ENCODE measurements around the gene KDM6A. TPM values are rescaled to one million over a fixed set of nuclear protein-coding genes. Genes with fewer than 3 reads are reported as not detected.
A peak's percentile ranks its signal among the peaks of the same experiment; 100 is the strongest.

KDM6A gene
- total RNA-seq, 6 experiments from 2014 or later = 7.1 to 20.9 (median 15.7) TPM

- H3K4me3 ChIP-seq = peak overlapping the region in 2 of 3 donors; percentile 17 to 34
- DNase-seq = no peak
- intact Hi-C loops (cut with DNase I) = no loop called here
- 8% methylated on average over 8 of the region's 8 CpGs for WGBS (ENCODE audit: insufficient coverage, low coverage, low lambda C conversion rate, missing lambda C conversion rate)
- H3K9me3 ChIP-seq = no peaks in the 10 kb centered on the region
- peak overlapping the region; percentile 79 to 88 (median 79) for H3K27ac ChIP-seq
- TF ChIP-seq POLR2A (IDR thresholded peaks at IDR 0.05) (no peak), CTCF (IDR thresholded peaks at IDR 0.05) (no peak)
- H3K27me3 ChIP-seq = no peaks in the 10 kb centered on the region
- peak; percentile 87 to 94 (median 92) for ATAC-seq
- H3K36me3 ChIP-seq = no peaks in the 10 kb centered on the region
- peaks cover 3 to 58% (median 18%) of the 10 kb centered on the region in 4 donors for H3K4me1 ChIP-seq
These were observed 42.4 kb downstream of the KDM6A start for GRCh38 chrX:44915361-44915868.

- intact Hi-C loops (cut with DNase I) = no loop called here
- no peak overlapping the region for H3K27ac ChIP-seq
- peaks cover 3 to 53% (median 8%) of the 10 kb centered on the region in 4 donors for H3K4me1 ChIP-seq
- no peak for ATAC-seq
- H3K36me3 ChIP-seq = no peaks in the 10 kb centered on the region
- TF ChIP-seq POLR2A (IDR thresholded peaks at IDR 0.05) (no peak), CTCF (IDR thresholded peaks at IDR 0.05) (no peak)
- no peak for DNase-seq
- no peaks in the 10 kb centered on the region for H3K27me3 ChIP-seq
- H3K9me3 ChIP-seq = no peaks in the 10 kb centered on the region
- WGBS (ENCODE audit: insufficient coverage, low coverage, low lambda C conversion rate, missing lambda C conversion rate) = 47% methylated on average over 1 of the region's 1 CpG
- H3K4me3 ChIP-seq = no peak overlapping the region
These were observed 45.7 kb downstream of the KDM6A start for GRCh38 chrX:44918722-44919121.

- peaks cover 0 to 34% (median 4%) of the 10 kb centered on the region in 4 donors for H3K4me1 ChIP-seq
- intact Hi-C loops (cut with DNase I) = no loop called here
- H3K27ac ChIP-seq = no peak overlapping the region
- WGBS (ENCODE audit: insufficient coverage, low coverage, low lambda C conversion rate, missing lambda C conversion rate) = 70% methylated on average over 4 of the region's 4 CpGs
- no peak for ATAC-seq
- no peaks in the 10 kb centered on the region for H3K9me3 ChIP-seq
- no peaks in the 10 kb centered on the region for H3K27me3 ChIP-seq
- no peaks in the 10 kb centered on the region for H3K36me3 ChIP-seq
- DNase-seq = no peak
- TF ChIP-seq CTCF (IDR thresholded peaks at IDR 0.05) = no peak
- TF ChIP-seq POLR2A (IDR thresholded peaks at IDR 0.05) = no peak
- H3K4me3 ChIP-seq = no peak overlapping the region
These were observed 50.0 kb downstream of the KDM6A start for GRCh38 chrX:44922980-44923379.

GRCh38 chrX:44927398-44927797 is 54.4 kb downstream of the KDM6A start:
- peak; percentile 42 to 64 (median 46) for ATAC-seq
- intact Hi-C loops (cut with DNase I) = no loop called here
- Histone ChIP-seq H3K36me3 (no peaks in the 10 kb centered on the region), H3K27ac (no peak overlapping the region), H3K4me3 (no peak overlapping the region), H3K27me3 (no peaks in the 10 kb centered on the region), H3K4me1 (peaks cover 0 to 15% (median 3%) of the 10 kb centered on the region in 4 donors), H3K9me3 (no peaks in the 10 kb centered on the region)
- no peak for TF ChIP-seq CTCF (IDR thresholded peaks at IDR 0.05)
- no peak for TF ChIP-seq POLR2A (IDR thresholded peaks at IDR 0.05)
- 13% methylated on average over 1 of the region's 1 CpG for WGBS (ENCODE audit: insufficient coverage, low coverage, low lambda C conversion rate, missing lambda C conversion rate)
- DNase-seq = no peak

All from right lobe of liver (tissue), 6 donors.